WTC11 (cell line): ENCODE measurements around the gene TCEANC. TPM values are rescaled to one million over a fixed set of nuclear protein-coding genes. Genes with fewer than 3 reads are reported as not detected.

Experiments
- total RNA-seq: library from RNA; stranded (reverse); gene quantifications from 3 replicates; pipeline ENCODE4 v1.2.3, GENCODE V29; 2021

TCEANC gene
- total RNA-seq, 1 experiment from 2014 or later: 2.0 TPM

Other genes with a start within 250 kb of the TCEANC start
- gene EGFL6, start 83.5 kb upstream of the TCEANC start, total RNA-seq: 0.89 to 0.96 TPM (median 0.89 TPM) in 3 replicates
- 18.9 to 26.3 TPM (median 20.7 TPM) in 3 replicates for gene RAB9A, start 36.0 kb downstream of the TCEANC start, total RNA-seq
- gene TRAPPC2, start 81.5 kb downstream of the TCEANC start, total RNA-seq: 10.2 to 13.9 TPM (median 10.7 TPM) in 3 replicates
- 22.8 to 25.1 TPM (median 23.4 TPM) in 3 replicates for gene OFD1, start 81.6 kb downstream of the TCEANC start, total RNA-seq
- 99.0 to 103 TPM (median 99.8 TPM) in 3 replicates for gene GPM6B, start 164.0 kb downstream of the TCEANC start, total RNA-seq